Inflammatory macrophage treated with lipopolysaccharide for 1 hour (primary cell): ENCODE results near the gene MAP4K2.
A peak's percentile ranks its signal among the peaks of the same experiment; 100 is the strongest.

ENCODE experiments used
- DNase-seq, 2 donors: peaks; one replicate each; pipeline ENCODE4 v3.0.0-alpha.2; 2020 to 2022

Gene MAP4K2

DNA sequence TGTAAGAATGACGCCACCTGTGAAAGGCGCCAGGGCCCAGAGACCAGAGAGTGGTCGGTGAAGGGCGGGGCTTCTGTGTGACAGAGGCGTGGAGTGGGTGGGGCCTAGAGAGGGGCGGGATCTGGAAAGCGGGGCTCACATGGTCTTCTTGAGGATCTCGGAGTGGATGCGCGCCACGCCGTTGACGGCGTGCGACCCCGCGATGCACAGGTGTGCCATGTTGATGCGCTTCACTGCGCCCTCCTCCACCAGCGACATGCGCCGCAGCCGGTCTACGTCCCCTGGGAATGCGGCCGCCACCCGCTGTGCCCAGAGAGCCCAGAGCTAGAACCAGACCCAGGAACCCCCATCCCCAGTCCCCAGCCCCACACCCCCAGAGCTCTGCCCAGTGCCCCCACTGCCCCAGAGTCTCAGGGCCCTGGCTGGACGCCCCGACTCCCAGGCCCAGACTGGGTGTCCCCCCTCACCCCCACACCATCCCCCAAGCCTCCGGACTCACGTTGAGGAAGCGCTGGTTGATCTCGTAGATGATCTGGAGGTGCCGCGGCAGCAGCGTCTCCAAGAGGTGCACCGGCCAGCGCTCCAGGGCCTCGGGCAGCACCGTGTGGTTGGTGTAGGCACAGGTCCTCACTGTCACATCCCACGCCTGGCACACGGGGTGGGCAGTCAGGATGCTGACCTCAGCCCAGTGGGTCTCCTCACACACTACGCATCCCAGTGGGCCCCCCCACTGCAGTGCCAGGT is 49.5 kb downstream of the MAP4K2 start:
- no peak for DNase-seq

DNA sequence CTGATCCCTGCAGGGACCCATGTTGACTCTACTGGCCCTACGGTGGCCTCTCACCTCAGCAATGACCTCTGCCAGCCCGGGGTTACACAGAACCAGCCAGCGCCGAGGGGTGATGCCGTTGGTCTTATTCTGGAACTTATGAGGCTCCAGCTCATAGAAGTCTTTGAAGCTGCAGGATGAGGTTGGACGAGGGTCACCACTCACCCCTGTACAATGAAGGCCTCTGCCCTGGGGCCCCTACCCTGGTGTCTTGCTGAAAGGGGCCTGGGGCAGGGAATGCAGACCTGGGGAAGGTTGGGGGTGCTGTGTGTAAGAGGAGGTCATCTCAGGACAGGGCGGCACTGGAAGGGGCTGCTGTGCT is 50.0 kb downstream of the MAP4K2 start:
- DNase-seq, result no peak

DNA sequence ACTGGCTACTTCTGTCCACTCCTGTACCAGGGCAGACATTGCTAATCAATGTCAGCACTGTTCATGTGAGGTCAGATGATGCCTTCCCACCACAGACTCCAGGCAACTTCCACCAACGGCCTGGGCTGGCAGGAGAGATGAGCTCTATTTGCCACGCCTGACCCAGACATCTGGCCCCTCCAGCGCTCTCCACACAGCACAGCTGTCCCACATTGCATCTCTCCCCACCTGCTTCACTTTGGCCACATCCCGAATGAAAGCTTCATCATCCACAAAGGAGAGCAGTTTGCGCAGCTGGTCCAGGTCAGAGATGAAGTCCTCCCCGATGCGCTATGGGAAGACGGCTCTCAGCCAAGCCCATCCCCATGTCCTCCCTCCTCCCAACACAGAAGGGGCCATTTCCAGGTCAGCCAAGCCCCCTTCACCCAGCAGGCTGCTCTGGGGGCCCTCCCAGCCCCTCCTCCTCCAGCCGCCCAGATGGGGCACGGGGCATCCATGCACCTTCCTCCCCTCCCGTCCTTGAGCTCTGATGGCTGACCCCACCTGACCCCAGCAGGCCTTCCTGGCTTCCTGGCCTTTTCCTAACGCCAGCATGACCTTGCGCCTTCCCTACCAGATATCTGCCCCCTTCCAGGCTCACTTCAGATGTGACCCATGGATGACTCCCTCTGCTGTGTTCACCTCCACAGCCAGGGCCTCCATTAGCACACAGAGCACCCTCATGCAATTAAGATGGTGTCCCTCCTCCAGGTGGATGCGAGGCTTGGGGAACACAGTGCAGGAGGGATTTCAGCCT is 50.6 kb downstream of the MAP4K2 start:
- DNase-seq, result no peak

DNA sequence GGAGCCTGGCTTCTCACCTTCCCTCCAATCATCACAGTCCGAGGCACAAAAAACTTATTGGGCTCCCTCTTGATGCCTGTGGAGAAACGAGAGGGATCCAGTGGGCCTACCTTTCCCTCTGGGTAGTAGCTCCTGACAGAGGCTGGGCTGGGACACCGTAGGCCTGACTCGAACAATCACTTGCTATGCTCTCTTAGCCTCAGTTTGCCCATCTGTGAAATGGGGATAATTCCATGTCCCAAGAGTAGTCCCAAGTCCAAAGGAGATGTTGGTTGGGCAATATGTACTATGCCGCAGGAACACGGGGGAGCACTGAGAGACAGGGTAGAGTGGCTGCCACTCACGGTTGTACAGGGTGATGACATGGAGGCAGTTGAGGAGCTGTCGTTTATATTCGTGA is 51.4 kb downstream of the MAP4K2 start:
- no peak for DNase-seq

DNA sequence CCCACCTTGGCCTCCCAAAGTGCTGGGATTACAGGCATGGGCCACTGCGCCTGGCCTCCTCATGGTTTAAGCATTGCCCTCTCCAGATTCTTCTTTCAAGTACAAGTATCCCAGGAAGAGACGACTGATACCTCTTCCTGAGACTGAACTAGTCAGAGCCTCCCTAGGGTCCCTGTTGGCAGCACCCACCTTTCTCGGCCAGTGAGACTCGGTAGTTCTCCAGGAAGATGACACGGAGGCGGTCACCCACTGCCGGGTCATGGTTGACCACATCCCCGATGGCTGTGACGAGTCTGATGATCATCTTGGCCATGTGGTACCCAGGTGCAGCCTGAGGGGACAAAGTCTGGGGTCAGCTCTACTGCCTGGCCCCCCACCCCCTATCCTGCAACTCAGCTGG is 51.9 kb downstream of the MAP4K2 start:
- DNase-seq, result no peak

DNA sequence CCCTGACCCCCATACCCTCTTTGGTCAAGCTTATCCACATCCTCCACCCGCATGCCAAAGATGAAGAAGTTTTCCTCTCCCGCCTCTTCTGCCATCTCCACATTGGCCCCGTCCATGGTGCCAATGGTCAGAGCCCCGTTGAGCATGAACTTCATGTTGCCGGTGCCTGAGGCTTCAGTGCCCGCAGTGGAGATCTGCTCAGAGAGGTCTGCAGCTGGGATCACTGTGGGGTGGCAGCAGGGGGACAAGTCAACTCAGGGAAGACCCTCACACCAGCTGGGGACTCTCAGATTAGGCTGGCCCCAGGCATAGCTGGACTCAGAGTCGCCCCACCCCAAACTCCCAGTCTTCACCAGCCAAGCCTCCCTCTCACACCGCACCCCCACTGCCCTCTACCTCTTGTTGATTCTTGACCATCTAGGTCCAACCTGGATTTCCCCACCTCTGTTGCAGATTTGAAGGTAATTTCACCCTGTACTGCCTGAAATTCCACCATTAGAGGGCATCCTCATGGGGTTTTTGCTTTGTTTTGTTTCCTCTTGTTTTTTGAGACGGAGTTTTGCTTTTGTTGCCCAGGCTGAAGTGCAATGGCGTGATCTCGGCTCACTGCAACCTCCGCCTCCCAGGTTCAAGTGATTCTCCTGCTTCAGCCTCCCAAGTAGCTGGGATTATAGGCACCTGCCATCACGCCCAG is 52.5 kb downstream of the MAP4K2 start:
- DNase-seq, result no peak

DNA sequence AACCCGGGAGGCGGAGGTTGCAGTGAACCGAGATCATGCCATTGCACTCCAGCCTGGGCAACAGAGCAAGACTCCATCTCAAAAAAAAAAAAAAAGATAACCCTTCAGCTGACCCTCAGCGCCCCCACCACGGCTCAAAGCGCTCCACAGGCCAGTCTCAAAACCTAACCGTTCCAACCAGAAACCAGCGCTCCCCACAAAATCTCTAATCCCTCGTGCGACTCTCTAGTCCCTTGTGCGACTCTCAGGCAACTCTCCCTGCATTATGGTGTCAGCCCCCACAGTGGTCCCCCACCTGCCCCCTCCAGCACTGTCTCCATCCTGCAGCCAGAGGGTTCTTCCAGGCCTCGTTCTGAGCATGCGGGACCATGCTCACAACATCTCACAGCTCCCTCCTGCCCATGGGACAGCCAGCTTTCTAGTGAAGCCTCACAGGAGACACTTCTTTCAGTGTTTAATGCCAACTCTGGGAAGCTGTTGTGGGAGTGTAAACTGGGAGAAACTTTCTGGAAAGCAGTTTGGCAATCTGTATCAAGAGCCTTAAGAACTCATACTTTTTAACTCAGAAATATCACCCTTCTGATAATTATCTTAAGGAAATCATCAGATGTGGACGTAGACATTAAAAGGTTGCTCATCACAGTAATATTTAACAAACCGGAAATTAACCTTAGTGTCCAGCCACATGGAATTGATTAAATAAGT is 54.9 kb downstream of the MAP4K2 start:
- DNase-seq, result no peak

DNA sequence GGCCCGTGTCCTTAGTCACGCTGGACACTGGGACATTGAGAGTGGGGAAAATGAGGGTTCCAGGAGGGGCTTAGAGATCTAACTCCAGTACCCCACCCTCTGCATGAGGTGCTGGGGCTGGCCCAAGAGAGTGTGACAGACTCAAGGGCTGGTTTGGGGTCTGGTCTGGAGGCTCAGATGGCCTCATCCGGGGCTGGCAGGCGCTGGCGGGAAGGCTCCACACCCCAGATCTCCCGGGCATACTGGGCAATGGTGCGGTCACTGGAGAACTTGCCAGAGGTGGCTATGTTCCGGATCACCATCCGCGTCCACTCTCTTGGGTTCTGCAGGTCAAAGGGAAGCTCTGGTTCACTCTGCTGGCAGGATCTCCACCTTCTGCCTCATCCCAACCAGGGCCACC is 56.5 kb downstream of the MAP4K2 start:
- DNase-seq, result no peak

DNA sequence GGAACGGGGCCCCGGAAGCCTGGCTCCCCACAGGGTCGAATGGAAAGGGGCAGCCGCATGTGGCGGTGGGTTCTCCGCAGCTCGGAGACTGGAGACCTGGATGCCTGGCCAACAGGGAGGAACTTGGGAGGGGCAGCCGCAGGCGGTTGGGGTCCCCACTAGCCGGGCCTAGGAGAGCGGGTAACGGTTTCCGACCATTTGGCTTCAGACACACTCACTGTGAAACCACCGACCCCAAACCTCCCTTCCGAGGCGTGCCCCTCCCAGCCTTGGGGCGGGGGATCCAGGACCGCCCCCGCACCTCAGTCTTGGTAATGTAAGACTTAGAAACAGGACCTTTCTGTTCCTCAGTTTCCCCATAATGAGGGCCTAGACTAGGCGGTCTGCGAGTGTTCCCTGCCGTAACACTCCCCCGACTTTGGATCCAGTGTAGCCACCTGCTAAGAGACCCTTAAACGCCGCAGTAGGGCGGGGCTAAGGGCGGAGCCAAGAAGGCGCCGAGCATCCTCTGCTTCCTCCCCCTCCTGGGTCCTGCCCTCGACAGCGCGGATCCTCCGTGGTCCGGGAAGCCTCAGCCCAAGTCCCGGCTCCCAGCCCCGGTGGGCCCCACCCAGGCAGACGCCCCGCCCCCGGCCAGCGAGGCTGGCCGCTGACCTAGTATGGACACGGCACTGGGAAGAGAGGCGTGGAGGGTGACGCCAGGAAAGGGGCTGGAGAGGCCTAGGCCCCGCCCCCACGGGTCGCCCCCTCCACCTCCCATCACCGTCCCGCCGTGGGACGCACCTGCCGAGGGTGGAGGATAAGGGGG is 57.3 kb downstream of the MAP4K2 start:
- peak; percentile 44 to 66 for DNase-seq

DNA sequence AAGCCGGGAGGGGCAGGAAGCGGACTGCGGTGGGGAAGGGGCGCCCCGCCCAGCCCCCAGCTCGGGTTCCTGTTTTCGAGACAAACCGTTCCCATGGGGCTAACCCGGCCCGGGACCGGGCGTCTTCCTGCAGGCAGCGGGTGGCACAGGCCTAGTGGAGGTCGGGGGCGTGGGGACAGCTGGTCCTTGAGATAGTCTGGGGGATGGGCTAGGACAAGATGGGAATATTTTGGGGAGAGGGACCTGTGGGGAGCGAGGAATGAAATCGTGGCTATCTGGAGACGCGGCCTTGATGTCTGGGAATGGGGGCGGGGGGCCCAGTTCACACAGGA is 57.9 kb downstream of the MAP4K2 start:
- DNase-seq, result peak in 1 of 2 donors; percentile 42

DNA sequence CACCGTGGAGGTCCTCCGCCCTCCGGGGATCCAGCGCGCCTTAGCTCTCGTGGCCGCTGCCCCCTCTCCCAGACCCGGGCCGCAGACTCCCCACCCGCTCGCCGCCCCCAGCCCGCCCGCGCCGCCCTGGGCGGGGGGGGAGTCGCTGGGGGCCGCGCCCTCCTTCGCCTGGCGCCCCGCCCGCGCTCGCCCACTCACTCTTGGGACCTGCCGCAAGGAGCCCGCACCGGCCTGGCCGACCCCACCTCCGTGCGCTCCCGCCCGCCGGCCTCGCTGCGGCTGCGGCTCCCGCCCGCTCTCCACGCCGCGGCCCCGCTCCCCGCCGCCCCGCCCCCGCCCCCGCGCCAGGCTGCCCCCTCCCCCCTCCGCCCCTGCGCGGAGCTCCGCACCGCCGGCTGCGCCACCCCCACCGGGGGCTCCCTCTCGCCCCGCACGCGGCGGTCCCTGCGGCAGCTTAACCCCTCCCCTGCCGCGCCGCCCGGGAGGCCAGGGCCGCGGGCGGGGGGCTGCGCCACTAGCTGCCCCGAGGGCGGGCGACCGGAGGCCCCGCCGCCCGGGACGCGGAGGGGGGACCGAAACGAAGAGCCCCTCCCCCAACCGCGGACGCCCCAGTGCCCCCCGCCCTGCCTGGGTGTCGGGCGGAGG is 58.3 kb downstream of the MAP4K2 start:
- DNase-seq, result no peak

DNA sequence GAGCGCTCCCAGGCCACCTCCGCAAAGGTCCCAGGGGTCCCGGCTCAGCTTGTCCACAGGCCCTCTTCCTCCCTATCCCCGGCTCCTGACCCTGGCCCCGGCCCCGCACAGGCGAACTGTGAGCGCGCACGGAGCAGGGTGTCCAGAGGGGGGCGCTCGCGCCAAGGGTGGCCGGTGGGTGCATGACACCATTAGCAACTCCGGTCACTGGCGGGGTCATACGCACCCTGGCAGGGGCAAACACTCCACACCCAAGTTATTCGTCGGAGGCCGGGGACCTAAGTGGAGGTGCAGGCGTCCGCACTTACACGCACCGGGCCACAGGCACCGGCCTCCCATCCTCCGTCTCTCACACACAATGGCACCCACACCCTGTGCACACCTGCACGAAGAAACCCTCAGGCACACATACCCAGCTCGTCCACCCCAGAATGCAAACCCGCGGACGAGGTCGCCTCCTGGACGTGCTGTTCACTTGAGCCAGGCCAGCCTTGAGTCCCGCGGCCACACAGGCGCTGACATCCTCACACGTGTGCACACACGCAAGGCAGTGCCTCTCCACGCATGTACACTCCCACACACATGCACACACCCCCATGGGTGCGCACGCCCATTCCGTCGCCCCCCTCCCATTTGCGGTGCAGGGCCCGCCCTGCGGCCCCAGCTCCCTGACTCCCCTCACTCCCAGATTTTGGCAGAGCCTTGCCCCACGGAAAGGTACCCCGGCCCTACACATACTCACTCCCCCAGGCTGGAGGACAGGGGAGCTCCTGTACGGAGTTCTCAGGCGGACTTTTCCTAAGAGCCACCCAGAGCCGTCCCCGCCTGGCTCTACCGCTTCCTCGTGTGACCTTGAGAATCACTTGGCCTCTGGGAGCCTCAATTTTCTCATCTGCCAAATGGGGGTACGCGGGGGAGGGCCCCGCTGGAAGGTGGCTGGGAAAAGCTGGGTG is 59.1 kb downstream of the MAP4K2 start, which contains the start of gene RASGRP2:
Gene RASGRP2, minus strand, starts transcription at position 552 of the 953 bp plus-strand sequence. CDS start 1,276 bp downstream, outside the sequence.
- peak; percentile 37 to 84 for DNase-seq

DNA sequence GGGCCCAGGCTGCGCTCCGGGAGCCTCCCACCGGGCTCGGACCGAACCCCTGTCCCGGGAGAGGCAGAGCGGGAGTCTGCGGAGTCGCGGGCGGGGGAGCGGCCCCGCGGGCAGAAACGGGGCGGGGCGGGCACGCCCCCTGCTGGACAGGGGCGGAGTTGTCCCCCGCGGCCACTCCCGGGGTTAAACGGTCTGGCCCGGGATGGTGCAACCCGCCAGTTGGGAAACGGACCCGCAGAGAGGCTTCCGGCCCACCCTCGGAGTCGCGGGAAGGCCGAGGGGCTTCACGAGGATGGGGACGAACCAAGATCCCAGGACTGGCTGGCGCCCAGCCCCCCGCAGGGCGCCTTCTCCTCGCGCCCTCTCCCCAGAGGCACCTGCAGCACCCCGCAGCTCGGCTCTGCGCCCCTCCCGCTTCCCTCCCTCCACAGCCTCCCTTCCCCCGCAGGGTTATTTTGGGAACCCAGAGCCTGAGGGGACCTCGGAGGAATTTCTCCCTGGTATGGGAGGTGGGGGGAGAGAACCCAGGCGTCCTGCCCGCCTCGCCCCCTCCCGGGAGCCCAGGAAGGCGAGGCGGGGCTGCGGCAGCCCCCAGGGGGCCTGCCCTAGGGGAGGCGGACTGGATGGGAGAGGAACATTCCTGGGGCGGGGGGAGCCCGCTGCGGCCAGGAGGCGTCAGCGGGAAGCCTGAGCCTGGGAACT is 60.0 kb downstream of the MAP4K2 start:
- peak; percentile 58 to 89 for DNase-seq

DNA sequence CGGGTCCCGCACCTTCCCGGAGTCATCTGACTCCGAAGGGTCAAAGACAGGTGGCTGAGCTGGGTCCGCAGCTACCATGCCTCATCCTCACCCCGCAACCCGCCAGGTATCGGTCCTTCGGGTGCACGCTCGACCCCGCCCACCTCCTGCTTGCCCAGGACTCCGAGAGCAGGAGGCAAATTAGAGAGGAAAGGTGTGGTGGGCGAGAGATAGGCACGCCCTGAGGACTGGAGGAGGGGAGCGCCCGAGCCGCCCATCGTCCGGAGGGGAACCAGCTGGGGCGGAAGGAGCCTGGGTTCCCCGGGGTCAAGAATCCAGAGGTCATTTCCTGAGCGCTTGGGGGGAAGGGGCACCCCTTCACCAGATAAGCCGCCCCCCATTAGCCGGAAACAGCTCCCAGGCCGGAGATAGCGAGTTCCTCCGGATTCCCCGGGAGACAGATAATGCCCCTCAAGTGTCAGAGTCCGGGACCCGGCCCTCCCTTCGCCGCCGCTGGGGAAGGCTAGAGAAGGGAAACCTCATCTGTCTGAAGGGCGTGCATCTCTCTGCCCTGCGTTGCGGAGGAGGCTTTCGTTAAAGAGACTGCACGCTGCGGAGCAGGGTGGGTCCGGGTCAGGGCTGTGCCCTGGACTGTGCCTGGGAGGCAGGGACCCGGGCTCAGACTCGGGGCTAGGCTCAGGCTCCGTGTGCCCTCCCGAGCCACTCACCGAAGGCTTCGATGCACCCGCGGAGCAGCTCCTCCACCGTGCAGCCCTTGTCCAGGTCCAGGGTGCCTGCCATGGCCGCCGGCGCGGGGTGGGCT is 60.7 kb downstream of the MAP4K2 start:
- peak; percentile 24 to 31 for DNase-seq

DNA sequence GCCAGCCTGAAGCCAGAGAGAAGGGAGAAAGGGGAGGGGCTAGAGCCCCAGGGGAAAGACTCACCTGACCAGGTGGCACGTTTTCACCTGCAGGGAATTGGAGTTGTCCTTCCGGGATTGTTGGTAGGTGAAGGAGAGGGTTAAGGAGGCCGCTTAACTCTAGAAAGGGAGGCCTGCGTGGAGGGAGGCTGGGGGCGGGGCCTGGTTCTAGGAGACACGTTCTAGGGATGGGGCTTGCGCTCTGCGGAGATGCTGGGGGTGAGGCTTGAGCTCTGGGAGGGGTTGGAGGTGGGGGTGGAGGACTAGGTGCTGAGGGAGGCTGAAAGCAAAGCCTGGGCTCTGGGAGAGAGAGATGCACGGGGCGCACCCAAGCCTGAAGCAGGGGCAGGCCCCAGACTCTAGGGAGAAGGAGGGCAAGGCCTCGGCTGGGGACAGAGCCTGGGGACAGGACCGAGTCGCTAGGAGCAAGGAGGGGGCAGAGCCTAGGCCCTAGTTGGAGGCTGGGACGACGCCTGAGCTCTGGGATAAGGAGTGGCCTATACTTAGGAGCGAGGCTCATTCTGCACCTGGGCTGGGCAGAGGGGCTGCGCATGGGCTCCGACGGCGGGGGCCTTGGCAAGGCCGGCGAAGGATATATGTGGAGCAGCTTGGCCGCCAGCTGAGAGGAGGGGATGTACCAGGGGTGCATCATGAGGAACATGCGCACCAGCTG is 61.5 kb downstream of the MAP4K2 start:
- DNase-seq, result no peak

DNA sequence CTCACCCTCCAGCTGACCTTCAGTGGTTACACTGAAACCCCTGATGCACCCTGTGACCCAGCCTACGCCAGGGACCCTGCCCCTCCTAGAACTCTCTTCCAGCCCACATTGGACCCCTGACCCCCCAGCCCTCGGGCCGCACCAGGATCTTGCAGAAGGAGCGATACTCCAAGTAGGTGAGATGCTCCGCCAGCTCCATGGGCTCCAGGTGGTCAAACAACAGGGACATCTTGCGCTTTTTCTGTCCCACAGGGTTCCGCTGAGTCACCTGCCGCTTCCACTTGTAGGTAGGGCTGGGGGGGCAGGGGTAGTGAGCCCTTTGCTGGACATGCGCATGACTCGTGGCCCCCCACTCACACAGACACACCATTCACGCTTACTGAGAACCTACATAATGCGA is 63.1 kb downstream of the MAP4K2 start:
- DNase-seq, result no peak

DNA sequence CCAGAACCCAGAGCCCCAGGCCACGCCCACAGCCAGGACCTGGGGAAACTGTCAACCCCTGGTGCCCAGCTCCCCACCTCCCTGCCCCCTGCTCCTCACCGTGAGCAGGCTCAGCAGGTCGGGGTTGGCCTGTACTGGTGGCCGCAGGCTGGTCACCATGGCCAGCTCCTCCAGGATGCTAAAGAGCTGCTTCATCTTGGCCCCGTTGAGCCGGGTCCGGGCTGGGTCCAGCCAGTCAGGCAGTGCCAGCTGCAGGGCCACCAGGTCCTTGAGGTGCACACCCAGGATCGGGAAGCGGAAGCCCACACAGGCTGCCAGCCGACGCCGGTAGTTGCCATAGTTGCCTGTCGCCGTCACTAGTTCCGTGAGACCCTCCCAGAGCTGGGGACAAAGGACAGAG is 66.4 kb downstream of the MAP4K2 start:
- no peak for DNase-seq

DNA sequence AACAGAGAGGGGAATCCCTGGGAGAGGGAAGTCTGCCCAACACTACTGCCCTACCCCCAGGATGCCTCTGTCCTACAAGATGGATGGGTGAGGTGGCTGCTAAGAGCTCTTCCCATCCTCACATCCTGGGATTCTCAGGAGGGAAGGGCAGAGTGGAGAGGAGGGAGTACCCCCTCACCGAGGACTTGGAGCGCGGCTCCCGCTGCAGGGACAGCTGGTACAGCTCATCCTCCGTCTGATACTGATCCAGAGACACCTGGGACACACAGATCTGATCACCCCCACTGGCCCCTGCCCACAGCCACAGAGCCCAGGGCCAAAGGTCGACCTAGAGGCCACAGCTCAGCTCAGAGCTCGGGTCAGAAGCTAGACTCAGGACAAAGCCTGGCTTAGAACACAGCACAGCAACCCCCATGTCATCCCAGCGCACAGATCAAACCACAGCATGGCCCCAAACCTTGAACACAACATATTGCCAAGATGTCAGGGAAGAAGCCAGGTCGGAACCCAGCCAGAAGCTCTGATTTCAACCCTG is 67.2 kb downstream of the MAP4K2 start:
- DNase-seq, result no peak
